Thoracic aorta (tissue), 2 donors: Measurements from ENCODE around the gene LEF1. TPM values are rescaled to one million over a fixed set of nuclear protein-coding genes. Genes with fewer than 3 reads are reported as not detected.

Experiments
- ATAC-seq: fragments of 150-250 bp; one replicate; pipeline ENCODE4 v1.8.0; 2017; ENCODE audit warnings: low read depth; ENCODE audit not compliant: insufficient number of reproducible peaks, low FRiP score
- DNase-seq: peaks from one replicate; pipeline ENCODE4 v3.0.0-alpha.2; 2020; ENCODE audit warnings: low spot score
- H3K27ac ChIP-seq, 2 donors: fragments of 200-600 bp; sonication (generic); 1 replicate in 1 of 2; 2 replicates in 1 of 2; pipeline ENCODE4 v1.5.1; 2016; ENCODE audit warnings: mild to moderate bottlenecking in 2 of 2, moderate library complexity in 2 of 2
- H3K27me3 ChIP-seq: fragments of 200-600 bp; sonication (generic); replicated peaks from 2 replicates; pipeline ENCODE4 v1.6.0; 2016; ENCODE audit warnings: mild to moderate bottlenecking; ENCODE audit not compliant: insufficient read depth
- H3K36me3 ChIP-seq: fragments of 200-600 bp; sonication (generic); one replicate; pipeline ENCODE4 v1.5.1; 2016
- H3K4me1 ChIP-seq, 2 donors: fragments of 200-600 bp; sonication (generic); 1 replicate in 1 of 2; 2 replicates in 1 of 2; pipeline versions ENCODE4 v1.5.1 to v1.6.0; 2016; ENCODE audit warnings: low read depth in 2 of 2, mild to moderate bottlenecking in 1 of 2; ENCODE audit not compliant: control insufficient read depth in 1 of 2
- H3K4me3 ChIP-seq: fragments of 200-600 bp; sonication (generic); 2 replicates; pipeline ENCODE4 v1.5.1; 2016; ENCODE audit warnings: mild to moderate bottlenecking
- H3K9me3 ChIP-seq: fragments of 200-600 bp; sonication (generic); 2 replicates; pipeline ENCODE4 v1.5.1; 2016
- total RNA-seq, 2 donors: library from RNA; depleted of rRNA; stranded (reverse); fragments of >200 nt; gene quantifications; one replicate each; pipeline versions ENCODE4 v1.1.0 to v1.2.3, GENCODE V29; 2016
- TF ChIP-seq, protein P1 (sequence below): fragments of 200-600 bp; sonication (generic); IDR thresholded peaks from one replicate; pipeline ENCODE4 v1.5.1; 2019; ENCODE audit warnings: antibody characterized with exemption

The LEF1 gene
- total RNA-seq, 2 donors from 2014 or later: 0.54 to 3.2 TPM

DNA sequence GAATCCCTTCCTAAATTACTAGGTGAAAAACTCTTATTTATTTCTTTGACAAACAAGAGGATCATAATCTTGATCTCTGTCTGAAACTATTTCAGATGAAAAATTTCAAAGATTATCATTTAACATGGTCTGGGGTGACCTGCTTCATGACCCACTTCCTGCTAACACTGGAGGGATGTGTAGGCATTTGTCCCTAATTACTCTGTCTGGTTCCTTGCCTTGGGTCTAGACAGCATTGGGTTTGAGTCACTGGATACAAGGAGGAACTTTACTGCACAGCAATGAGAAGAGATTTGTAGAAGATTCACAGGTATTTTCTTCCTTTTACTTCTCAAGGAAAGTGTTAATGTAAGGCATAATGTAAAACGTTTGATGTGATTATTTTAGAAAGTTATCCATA, 67.9 kb downstream of the LEF1 start:
- no peak overlapping the region for H3K27ac ChIP-seq
- H3K4me1 ChIP-seq: no peaks in the 10 kb centered on the region
- H3K9me3 ChIP-seq: no peaks in the 10 kb centered on the region
- TF ChIP-seq, protein P1, sequence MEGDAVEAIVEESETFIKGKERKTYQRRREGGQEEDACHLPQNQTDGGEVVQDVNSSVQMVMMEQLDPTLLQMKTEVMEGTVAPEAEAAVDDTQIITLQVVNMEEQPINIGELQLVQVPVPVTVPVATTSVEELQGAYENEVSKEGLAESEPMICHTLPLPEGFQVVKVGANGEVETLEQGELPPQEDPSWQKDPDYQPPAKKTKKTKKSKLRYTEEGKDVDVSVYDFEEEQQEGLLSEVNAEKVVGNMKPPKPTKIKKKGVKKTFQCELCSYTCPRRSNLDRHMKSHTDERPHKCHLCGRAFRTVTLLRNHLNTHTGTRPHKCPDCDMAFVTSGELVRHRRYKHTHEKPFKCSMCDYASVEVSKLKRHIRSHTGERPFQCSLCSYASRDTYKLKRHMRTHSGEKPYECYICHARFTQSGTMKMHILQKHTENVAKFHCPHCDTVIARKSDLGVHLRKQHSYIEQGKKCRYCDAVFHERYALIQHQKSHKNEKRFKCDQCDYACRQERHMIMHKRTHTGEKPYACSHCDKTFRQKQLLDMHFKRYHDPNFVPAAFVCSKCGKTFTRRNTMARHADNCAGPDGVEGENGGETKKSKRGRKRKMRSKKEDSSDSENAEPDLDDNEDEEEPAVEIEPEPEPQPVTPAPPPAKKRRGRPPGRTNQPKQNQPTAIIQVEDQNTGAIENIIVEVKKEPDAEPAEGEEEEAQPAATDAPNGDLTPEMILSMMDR: no peak
- no peaks in the 10 kb centered on the region for H3K27me3 ChIP-seq
- H3K4me3 ChIP-seq: no peak overlapping the region
- DNase-seq (no peak), ATAC-seq (no peak)
- H3K36me3 ChIP-seq: no peaks in the 10 kb centered on the region

DNA sequence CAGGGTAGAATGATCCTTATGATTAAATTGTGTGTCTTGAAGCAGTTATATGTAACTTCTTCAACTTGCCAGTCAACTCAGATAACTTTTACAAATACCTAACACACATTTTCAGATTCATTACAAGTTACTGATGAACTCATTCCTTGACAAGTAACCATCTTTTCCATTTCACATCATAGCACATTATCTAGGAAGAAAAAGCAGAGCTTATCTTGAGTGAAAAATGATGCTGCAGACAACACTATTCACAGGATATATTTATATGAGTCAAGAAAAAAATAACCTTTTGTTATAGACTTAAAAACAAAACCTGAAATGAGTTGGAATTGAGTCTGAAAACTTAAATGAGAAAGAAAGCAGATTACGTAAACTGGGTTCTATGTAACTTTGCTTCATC, 68.9 kb downstream of the LEF1 start:
- no peak for ATAC-seq
- H3K4me3 ChIP-seq: no peak overlapping the region
- TF ChIP-seq, protein P1: no peak

DNA sequence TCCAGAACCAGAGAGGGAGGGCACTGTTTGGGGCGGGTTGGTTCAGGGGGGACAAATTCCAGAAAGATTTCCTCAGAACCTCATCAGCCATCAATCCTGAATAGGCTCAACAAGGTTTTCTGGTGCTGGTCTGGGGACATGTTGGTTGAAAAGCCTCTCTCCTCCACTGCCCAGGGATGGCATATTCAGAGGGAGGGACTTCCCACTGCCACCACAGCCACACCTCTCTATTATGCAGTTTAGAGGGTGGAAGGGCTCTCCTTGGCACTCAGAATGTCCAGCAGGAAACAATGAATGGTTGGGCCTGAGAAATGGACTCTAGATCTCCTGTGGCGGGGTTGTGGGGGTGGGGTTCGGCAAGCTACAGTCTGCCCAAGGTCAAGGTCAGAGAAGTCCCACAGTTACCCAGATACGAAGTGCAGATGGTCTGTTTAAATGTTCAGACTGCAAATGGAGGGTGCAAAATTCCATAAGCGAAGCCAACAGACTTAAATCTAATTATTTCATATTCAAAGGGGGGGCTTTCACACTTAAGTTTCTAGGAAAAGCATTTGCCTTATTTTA, 70.7 kb downstream of the LEF1 start:
- Histone ChIP-seq H3K4me3 (no peak overlapping the region), H3K27me3 (no peaks in the 10 kb centered on the region), H3K9me3 (no peaks in the 10 kb centered on the region), H3K27ac (no peak overlapping the region), H3K36me3 (no peaks in the 10 kb centered on the region), H3K4me1 (no peaks in the 10 kb centered on the region)
- ATAC-seq: no peak
- TF ChIP-seq, protein P1: no peak
- DNase-seq: no peak

More for the DNA sequence above, 68.9 kb downstream of the LEF1 start:
- H3K4me1 ChIP-seq: no peaks in the 10 kb centered on the region
- no peak overlapping the region for H3K27ac ChIP-seq
- H3K27me3 ChIP-seq: no peaks in the 10 kb centered on the region
- no peaks in the 10 kb centered on the region for H3K9me3 ChIP-seq
- no peak for DNase-seq
- no peaks in the 10 kb centered on the region for H3K36me3 ChIP-seq

DNA sequence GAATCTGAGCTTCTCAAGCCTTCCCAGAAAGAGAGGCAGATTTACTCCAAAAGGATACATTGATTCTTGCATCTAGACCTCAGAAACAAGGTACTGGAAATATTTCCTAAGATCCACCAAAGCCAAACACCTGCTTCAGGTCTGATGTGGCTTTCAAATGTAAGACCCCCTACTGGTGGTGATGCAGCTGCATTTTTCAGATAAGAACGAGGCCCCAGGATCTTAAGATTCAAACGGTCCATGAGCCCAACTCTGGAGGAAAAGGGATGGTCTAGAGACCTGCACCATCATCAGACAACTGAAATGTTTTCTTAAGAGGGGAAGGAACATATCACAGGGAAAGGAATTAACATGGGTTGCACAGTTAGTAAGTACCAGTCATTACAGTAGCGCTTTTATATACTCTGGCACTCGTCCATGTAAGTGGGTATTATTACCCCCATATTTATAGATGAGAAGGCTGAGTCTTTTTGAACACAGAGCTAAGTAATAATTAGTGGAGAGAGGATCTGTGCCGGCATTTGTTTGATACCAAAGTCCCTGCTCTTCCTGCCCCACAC, 73.7 kb downstream of the LEF1 start:
- Histone ChIP-seq H3K27me3 (no peaks in the 10 kb centered on the region), H3K27ac (no peak overlapping the region), H3K4me3 (no peak overlapping the region), H3K4me1 (no peaks in the 10 kb centered on the region), H3K9me3 (no peaks in the 10 kb centered on the region), H3K36me3 (no peaks in the 10 kb centered on the region)
- TF ChIP-seq, protein P1: no peak
- no peak for DNase-seq
- ATAC-seq: no peak

DNA sequence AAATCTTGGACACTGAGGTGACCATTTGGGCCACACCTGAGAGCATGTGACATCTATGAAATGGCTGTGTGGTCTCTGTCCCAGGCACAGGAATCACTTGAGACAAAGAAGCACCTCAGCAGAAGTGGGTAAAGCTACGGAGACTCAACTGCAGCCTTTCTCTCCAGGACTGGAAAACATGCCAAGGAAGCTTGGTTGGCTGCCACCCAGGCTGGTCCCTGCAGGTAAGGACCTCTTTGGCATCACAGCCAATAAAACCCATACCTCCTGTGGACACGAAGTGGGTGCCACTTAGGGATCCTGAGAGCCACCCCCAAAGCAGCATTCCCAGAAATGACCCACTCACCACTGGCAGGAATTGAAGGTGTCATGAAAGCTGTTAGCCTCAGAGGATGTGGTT, 74.6 kb downstream of the LEF1 start:
- Histone ChIP-seq H3K36me3 (no peaks in the 10 kb centered on the region), H3K4me3 (no peak overlapping the region), H3K27ac (no peak overlapping the region), H3K9me3 (no peaks in the 10 kb centered on the region), H3K27me3 (no peaks in the 10 kb centered on the region), H3K4me1 (no peaks in the 10 kb centered on the region)
- no peak for ATAC-seq
- TF ChIP-seq, protein P1: no peak
- DNase-seq: no peak
